Vagina (tissue), 2 donors: ENCODE data around the gene CNTLN.

Experiments
- POLR2A ChIP-seq, 2 donors: fragments of 450-650 bp; IDR thresholded peaks; one replicate each; pipeline ENCODE4 v1.6.1; 2017; ENCODE audit warnings: antibody characterized with exemption in 2 of 2, mild to moderate bottlenecking in 2 of 2, moderate library complexity in 2 of 2
- POLR2AphosphoS5 ChIP-seq, 2 donors: sonication (generic); formaldehyde crosslinking; IDR thresholded peaks; one replicate each; pipeline ENCODE4 v1.9.0; 2017; ENCODE audit warnings: antibody characterized with exemption in 2 of 2, mild to moderate bottlenecking in 2 of 2, low read depth in 1 of 2; ENCODE audit not compliant: insufficient read depth in 1 of 2
- TF ChIP-seq, protein P1 (sequence below), 3 experiments: fragments of 450-650 bp in 2 of 3; fragments of 200-600 bp in 1 of 3; sonication (generic) in 1 of 3; IDR thresholded peaks; one replicate each; pipeline ENCODE4 v1.5.1; 2017 to 2019; ENCODE audit warnings: antibody characterized with exemption in 3 of 3, mild to moderate bottlenecking in 2 of 3, moderate library complexity in 2 of 3

- TF ChIP-seq, protein P1, sequence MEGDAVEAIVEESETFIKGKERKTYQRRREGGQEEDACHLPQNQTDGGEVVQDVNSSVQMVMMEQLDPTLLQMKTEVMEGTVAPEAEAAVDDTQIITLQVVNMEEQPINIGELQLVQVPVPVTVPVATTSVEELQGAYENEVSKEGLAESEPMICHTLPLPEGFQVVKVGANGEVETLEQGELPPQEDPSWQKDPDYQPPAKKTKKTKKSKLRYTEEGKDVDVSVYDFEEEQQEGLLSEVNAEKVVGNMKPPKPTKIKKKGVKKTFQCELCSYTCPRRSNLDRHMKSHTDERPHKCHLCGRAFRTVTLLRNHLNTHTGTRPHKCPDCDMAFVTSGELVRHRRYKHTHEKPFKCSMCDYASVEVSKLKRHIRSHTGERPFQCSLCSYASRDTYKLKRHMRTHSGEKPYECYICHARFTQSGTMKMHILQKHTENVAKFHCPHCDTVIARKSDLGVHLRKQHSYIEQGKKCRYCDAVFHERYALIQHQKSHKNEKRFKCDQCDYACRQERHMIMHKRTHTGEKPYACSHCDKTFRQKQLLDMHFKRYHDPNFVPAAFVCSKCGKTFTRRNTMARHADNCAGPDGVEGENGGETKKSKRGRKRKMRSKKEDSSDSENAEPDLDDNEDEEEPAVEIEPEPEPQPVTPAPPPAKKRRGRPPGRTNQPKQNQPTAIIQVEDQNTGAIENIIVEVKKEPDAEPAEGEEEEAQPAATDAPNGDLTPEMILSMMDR (IDR thresholded peaks at IDR 0.05) = no peak
- TF ChIP-seq POLR2A (IDR thresholded peaks at IDR 0.05) = no peak
- TF ChIP-seq POLR2AphosphoS5 (IDR thresholded peaks at IDR 0.05; ENCODE audit: insufficient read depth in 1 of 2, low read depth in 1 of 2) = no peak
Observed at GRCh38 chr9:17130291-17130690, 4.5 kb upstream of the CNTLN start.
